Stimulated activated CD4-positive, alpha-beta T cell treated with anti-CD3 and anti-CD28 coated beads, Interleukin-4, amount 100 ng/mL, for 4 hours (primary cell): ENCODE measurements around the gene SCARF2.
"Not testable (repeated sequence)": the region's sequence is repeated elsewhere in the genome, so short reads cannot be mapped to it uniquely, and the experiment has no call there.

Experiments used
- DNase-seq, 2 experiments: peaks; one replicate each; pipeline ENCODE4 v3.0.0-alpha.2; 2020

Gene SCARF2

GRCh38 chr22:20437613-20438426 is at the start of gene SCARF2:
SCARF2 (minus strand) TSS chr22:20437825; CDS start chr22:20437754, 71 bp downstream.
- DNase-seq: no peak

- DNase-seq: no peak
These were observed 48.6 kb upstream of the SCARF2 start for GRCh38 chr22:20486229-20486628.

GRCh38 chr22:20484948-20485683 is 47.5 kb upstream of the SCARF2 start:
- no peak for DNase-seq

- DNase-seq: no peak
These were observed 46.1 kb upstream of the SCARF2 start for GRCh38 chr22:20483771-20484170.

- DNase-seq: not testable (repeated sequence)
These were observed 45.5 kb upstream of the SCARF2 start for GRCh38 chr22:20483143-20483506.

GRCh38 chr22:20479612-20480196 is 42.1 kb upstream of the SCARF2 start:
- no peak for DNase-seq

- DNase-seq: not testable (repeated sequence)
These were observed 40.4 kb upstream of the SCARF2 start for GRCh38 chr22:20478059-20478458.

GRCh38 chr22:20475569-20475968 is 37.9 kb upstream of the SCARF2 start:
- not testable (repeated sequence) for DNase-seq

GRCh38 chr22:20475115-20475436 is 37.5 kb upstream of the SCARF2 start:
- DNase-seq: no peak

GRCh38 chr22:20472629-20473442 is 35.2 kb upstream of the SCARF2 start:
- no peak for DNase-seq

GRCh38 chr22:20471126-20471833 is 33.7 kb upstream of the SCARF2 start:
- DNase-seq: no peak

- DNase-seq: not testable (repeated sequence)
These were observed 32.9 kb upstream of the SCARF2 start for GRCh38 chr22:20470525-20470924.

- DNase-seq: no peak
These were observed 31.7 kb upstream of the SCARF2 start for GRCh38 chr22:20469110-20469868.

- DNase-seq: no peak
These were observed 29.2 kb upstream of the SCARF2 start for GRCh38 chr22:20466659-20467379.

- no peak for DNase-seq
These were observed 28.1 kb upstream of the SCARF2 start for GRCh38 chr22:20465759-20466077.

GRCh38 chr22:20464912-20465758 is 27.5 kb upstream of the SCARF2 start:
- no peak for DNase-seq

GRCh38 chr22:20464096-20464614 is 26.5 kb upstream of the SCARF2 start:
- DNase-seq: peak; percentile 23 to 66

- DNase-seq: peak in 1 of 2 experiments; percentile 16
These were observed 25.9 kb upstream of the SCARF2 start for GRCh38 chr22:20463324-20464095.

- DNase-seq: no peak
These were observed 22.2 kb upstream of the SCARF2 start for GRCh38 chr22:20459862-20460261.
